NCI-H1436 (cell line): Measurements from ENCODE around the gene INSYN1.
"Not testable (repeated sequence)": the region's sequence is repeated elsewhere in the genome, so short reads cannot be mapped to it uniquely, and the experiment has no call there.

ENCODE experiments used
- DNase-seq: peaks from one replicate; lab custom pipeline; 2025; lab: John Stamatoyannopoulos, UW

Gene INSYN1, protein sequence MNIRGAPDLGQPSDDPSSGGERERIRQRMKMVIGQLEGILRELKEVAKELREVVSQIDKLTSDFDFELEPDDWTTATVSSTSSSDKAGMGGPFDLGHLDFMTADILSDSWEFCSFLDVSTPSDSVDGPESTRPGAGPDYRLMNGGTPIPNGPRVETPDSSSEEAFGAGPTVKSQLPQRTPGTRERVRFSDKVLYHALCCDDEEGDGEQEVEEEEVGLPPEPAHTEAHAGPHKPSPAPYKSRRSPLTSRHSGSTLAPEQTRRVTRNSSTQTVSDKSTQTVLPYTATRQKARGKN

DNA sequence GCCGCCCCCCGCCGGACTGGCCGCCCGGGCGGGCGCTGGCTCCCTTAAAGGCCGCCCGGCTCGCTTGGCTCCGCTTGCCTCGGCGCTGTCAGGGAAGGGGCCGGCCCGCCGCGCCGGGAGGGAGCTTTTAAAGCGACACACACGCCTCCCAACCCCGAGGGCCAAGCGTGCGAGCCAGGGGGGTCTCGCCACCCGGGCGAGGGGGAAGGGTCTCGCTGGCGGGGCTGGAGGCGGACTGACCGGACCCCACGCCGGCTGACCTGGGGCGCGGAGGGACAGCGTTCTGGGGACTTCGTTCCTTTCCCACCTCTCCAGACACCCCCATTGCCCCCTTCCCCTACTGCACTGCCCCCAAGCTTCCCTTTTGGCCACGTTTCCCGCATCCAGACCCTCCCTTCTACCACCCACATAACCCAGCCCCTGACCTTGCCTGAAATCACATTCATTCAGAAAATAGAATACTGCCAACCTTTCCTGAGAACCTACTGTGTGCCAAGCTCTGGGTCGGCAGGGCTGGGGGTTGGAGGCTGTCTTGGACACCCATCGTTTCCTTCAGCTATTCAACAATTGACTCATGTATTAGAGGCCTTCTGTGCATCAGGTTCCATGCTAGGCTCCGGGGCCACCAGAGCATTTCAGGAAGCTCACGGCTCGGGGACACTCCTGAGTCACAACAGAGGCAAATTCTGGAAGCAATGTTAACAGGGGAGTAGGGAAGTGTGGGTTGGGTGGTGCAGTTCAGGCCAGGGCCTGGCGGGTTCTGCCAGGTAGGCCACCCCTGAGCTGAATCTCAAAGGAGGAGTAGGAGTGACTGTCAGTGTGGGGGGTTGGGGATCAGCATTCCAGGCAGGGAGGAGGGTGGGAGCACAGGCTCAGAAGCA lies at the start of gene INSYN1:
TSS of gene INSYN1 (minus strand) at position 102 of the 881 bp plus-strand sequence. CDS start 2,221 bp downstream, outside the sequence.
- DNase-seq, result no peak

DNA sequence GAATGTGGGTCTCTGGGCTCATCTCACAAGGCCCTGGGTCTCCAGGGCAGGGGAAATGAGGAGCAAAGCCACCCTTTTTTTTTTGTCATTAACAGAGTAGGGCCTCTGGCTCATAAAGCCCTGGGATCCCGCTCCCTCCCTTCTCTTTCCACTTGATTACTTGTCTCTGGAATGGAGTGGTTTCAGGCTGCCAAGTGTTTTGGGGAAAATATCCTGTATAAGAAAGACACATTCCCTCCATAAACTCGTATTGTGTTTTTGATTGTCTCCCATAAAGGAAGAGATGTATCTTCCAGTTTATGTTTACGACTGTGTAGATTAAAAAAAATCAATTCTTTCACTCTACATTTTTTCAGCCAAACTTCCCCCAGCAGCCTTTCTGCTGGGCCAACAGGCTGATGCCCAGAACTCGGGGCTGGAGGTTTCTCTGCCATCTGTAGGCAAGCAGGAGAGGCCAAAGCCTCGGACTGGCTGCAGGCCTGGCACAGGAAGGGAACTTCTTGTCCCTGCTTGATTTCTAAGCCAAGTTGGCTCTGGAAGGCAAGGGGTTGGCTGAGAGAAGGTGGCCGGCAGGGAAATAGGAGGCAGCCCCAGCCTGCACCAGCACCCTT lies 49.4 kb upstream of the INSYN1 start:
- DNase-seq, result no peak

DNA sequence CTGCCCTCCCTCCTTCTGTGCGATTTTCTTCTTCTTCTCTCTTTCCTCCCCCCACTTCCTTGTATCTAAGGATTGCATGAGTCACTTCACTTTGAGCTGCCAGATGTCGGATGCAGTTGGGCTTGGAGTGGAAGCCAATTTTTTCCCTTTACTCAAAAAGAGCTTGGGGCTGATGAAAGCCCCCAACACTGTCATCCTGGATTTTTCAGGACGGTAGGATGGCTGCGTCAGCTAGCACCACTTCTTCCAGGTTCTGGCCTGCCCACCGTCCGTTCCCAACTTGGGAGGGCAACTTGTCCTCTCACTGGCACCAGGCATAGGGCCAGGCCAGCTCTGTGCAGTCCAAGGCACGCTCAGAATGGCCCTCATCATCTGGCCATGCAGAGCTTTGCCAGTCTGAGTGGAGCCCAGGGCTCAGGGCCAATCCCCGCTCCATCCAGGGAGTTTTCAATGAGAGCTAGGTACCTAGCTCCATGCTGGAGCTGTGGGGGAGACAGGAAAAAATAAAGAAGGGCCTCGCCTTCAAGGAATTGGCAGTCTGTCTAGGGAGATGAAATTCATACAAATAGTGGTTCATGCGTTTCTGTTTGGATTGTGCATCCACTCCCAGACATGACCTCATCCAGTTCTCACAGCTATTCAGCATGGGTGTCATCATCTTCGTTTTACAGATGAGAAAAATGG lies 47.7 kb upstream of the INSYN1 start:
- DNase-seq, result no peak

DNA sequence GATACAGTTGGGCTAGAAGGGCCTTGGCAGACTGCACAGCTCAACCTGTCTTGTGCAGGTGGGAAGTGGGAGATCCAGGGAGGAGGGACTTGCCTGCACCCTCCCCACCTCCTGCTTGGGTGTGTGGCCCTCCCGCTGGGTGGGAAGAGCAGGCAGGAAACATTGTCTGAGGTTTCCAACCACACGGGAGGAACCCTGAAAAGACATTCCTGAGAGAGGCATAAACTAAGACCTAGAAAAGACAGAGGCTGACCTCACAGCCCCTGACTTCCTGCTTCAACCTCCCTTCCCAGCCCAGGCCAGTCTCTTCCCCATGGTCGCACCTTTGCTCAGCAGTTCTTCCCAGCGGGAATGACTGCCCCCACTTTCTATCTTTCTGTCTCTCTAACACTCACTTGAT lies 46.3 kb upstream of the INSYN1 start:
- no peak for DNase-seq

GRCh38 chr15:73797366-73798158 lies 44.4 kb upstream of the INSYN1 start:
- DNase-seq, result no peak

DNA sequence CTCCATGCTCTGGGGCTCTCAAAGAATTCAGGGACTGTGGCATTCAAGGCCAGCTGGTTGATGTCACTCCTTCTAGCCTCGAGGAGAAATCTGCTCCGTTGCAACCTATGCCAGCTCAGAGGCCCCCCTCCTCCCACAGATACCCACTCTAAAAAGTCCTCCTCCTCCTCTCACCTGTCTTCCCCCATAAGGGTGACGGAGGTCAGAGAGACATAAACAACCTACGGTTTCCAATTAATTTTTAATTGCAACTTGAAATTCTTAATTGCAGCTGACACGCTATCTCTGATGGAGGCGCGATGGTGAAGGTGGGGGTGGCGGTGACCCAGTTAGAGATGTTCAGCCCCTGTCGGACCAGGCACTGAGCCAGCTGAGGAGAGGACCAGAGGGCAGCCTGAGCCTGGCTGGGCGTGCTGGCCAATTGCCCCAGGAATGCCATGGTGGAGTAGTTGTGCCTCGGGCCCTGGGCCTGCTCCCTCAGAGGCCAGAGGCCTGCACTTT lies 43.2 kb upstream of the INSYN1 start:
- no peak for DNase-seq

- DNase-seq, result no peak
Measured at GRCh38 chr15:73794443-73795133, 41.4 kb upstream of the INSYN1 start.

DNA sequence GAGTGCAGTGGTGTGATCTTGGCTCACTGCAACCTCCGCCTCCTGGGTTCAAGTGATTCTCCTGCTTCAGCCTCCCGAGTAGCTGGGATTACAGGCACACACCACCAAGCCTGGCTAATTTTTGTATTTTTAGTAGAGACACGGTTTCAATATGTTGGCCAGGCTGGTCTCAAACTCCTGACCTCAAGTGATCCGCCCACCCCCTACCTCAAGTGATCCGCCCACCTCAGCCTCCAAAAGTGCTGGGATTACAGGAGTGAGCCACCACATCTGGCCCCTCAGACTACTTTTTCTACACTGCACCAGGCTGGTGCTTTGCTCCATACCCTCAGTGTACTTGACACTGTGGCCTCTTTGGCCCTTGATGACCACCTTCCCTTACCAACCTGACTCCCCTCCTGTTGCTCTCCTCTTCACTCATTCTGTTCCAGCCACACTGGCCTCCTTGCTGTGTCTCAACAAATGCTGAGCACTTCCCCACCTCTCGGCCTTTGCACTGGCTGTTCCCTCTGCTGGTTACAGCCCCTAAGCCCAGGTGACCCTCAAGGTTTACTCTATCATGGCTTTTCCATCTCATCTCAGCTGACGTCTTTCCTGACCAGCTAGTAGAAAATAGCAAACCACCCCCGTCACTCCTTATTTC lies 39.9 kb upstream of the INSYN1 start:
- not testable (repeated sequence) for DNase-seq

GRCh38 chr15:73792415-73792814 lies 39.3 kb upstream of the INSYN1 start:
- DNase-seq, result no peak

DNA sequence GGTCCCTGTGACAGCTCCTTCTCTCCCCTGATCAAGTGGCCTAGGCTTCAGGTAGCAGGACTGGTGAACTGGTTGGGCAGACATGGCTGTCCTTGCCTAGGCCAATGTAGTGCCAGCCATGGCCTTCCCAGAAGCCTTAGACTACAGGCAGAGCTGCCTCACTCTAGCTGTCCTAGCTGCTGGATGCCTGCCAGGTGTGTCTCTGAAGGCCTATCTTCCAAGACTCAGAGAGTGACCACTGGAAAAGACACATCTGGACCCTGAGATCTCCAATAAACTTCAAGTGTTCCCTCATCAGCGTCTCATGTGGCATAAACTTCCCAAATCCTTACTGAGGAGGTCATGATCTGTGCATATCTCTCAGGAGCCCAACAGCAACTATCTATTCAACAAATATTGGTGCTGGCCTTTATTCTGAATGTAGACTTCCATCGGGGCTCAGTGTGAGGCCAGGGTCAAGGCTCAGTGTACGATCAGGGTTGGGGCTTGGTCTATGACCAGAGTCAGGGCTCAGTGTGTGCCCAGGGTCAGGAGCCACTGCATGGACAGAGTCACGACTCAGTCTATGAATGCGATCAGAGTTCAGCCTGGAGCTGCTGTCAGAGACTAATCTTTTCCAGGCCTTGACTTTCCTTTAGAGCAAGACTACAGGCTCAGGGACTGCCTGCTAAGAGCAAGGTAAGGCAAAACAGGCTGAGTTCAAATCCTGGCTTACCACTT lies 36.5 kb upstream of the INSYN1 start:
- DNase-seq, result no peak

DNA sequence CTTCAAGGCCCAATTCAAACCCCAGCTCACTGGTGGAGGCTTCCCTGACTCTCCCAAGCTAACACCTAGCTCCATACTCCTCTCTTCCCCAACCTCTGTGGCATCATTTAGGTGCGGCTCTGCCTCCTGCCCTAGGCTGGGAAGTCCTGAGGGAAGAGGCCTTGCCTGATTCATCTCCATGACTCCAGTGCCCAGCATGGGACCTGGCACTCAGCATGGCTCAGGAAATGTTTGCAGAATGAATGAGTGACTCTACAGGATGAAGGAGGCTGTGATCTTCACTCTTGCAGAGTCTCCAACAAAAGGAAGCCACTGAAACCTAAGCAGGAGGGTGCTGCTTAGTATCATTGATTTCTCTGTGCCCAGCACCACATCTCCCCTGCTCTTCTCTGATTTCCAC lies 34.5 kb upstream of the INSYN1 start:
- DNase-seq, result no peak

- DNase-seq, result no peak
Measured at GRCh38 chr15:73786538-73786937, 33.4 kb upstream of the INSYN1 start.

DNA sequence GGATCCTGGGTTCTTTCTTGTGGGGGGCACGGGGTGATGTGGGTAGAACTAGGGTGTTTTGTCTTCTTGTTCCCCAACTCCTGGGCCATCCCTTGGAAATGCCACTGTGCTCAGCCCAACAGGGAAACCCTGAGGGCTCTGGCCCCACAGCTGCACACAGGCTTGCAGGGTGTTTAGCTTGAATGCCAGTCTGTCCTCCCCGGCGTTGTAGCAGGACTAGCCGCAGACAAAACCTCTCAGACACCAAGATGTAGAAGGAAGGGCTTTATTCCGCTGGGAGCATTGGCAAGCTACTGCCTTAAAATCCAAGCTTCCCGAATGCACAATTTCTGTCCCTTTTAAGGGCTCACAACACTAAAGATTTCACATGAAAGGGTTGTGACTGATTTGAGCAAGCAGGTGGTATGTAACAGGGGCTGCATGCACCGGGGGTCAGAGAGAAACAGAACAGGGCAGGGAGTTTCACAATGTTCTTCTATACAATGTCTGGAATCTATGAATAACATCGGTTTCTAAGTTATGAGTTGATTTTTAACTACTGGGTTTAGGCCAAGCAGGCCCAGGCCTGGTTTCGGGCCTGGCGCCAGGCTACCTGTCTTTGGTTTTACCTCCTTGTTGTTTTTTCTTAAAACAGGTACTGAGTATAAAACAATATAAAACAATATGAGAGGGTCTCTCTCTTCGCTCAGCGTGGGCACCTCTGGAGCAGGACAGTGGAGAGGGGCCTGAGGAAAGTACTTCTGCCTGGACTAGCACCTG lies 32.3 kb upstream of the INSYN1 start:
- DNase-seq, result not testable (repeated sequence)

DNA sequence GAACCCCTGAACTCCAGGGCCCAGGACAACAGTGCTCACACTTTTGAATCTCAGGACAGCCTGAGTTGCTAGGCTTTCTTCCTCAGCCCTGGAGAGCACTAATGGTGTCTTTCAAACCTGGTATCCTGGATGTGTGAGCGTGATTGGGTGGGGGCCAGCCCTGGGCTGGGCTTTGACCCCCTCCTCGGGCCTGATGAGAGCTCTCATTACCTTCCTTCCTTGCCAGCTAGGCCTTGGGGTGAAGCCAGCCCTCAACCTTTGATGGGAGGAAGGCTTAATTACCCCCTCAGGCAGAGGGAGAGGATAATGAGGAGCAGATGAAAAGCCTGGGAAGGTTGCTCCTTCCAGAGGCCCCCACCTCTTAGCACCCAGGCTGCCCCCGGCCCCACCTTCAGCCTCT lies 31.1 kb upstream of the INSYN1 start:
- peak; percentile 7 for DNase-seq

- no peak for DNase-seq
Measured at GRCh38 chr15:73782344-73782959, 29.3 kb upstream of the INSYN1 start.

DNA sequence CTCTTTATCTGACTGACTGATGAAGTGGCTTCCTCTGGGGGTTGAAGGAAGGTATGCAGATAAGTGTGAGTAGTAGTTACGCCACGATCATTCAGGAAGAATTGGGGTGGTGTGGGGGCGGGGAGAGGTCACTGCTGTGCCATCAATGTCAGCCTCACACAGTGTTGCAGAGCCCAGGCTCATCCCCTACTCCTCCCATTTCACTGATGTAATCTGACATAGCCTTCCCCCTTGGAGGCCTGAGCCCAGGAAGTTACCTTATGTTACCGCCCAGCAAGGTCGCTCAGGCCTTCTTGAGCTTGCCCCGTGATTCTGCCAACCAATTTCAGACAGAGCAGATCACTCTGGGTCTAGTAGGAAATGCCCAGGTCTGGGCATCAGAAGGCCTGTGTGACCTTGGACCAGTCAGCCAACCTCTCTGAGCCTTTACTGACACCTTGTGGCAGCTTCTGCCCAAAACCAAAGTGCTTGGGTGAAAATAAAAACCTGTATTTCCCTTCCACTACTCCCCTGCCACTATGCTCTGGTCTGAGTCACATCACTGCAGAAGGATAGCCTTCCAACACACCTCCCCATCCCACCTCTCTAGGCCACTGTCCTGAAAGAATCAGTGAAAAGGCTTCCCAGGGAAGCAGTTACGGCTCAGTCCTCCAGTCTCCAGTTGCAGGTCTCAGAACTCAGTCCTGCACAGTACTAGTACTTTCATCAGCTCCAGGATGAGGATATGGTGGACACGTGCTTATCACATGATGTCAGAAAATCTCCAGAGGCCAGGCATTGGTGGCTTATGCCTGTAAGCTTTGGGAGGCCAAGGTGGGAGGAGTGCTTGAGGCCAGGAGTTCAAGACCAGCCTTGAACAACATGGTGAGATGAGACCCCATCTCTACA lies 28.1 kb upstream of the INSYN1 start:
- DNase-seq, result no peak

GRCh38 chr15:73779974-73780373 lies 26.8 kb upstream of the INSYN1 start:
- DNase-seq, result no peak
